HG03520 (cell line): ENCODE results near the gene ZNF266.

Experiments used
- ATAC-seq: cut with Tn5 transposase; IDR thresholded peaks from one replicate; pipeline ENCODE4 v1.9.1; 2021; ENCODE audit warnings: mild to moderate bottlenecking, moderate library complexity; ENCODE audit not compliant: unreplicated experiment

ZNF266 gene

DNA sequence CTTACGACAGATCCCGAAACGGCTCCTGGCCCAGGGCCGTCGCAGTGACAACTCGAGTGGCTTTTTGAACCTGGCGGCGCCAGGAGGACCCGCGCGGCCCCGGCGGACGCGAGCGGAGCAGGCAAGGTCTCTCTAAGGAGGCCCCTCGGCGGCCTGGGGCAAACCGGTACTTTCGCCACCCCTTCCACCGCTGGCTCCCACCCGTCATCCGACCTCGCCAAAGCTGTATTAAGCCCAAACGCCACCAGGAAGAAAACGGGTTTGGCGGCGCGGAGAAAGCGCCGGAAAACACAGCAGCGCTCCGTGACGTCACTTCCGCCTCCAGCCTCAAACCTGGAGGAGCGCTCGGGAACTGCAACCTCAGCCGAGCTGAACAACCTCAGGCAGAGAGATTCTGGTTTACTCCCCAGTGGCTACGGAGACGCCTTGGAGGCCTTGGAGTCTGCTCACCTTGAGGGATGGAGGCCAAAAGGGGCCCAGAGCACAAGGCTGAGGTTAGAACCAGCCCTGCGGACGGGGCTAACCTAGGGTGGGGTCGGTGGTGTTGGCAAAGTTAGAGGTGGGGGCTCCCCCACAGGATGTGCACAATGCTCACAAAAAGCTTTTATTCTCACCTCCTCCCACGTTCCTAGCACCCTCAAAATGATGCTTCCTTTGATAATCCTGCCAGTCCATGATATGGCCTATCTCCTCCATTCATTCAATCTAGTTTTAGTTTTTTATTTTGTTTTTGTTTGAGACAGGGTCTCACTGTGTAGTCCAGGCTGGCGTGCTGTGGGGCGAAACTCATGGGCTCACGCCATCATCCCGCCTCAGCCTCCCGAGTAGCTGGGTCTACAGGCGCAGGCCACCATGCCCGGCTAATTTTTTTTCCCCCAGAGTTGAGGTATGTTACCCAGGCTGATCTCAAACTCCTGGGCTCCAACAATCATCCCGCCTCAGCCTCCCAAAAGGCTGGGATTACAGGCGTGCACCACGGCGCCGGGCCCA lies at the start of gene ZNF266:
TSS of gene ZNF266 (minus strand) at position 295 of the 990 bp plus-strand sequence. CDS start 15,484 bp downstream, outside the sequence.
- ATAC-seq = peak; percentile 91

GRCh38 chr19:9485140-9485539 lies 49.8 kb upstream of the ZNF266 start:
- no peak for ATAC-seq

- ATAC-seq = no peak
Observed at GRCh38 chr19:9474975-9475374, 39.6 kb upstream of the ZNF266 start.

GRCh38 chr19:9467161-9467560 lies 31.8 kb upstream of the ZNF266 start:
- ATAC-seq = no peak

- no peak for ATAC-seq
Observed at GRCh38 chr19:9461938-9462337, 26.6 kb upstream of the ZNF266 start.

DNA sequence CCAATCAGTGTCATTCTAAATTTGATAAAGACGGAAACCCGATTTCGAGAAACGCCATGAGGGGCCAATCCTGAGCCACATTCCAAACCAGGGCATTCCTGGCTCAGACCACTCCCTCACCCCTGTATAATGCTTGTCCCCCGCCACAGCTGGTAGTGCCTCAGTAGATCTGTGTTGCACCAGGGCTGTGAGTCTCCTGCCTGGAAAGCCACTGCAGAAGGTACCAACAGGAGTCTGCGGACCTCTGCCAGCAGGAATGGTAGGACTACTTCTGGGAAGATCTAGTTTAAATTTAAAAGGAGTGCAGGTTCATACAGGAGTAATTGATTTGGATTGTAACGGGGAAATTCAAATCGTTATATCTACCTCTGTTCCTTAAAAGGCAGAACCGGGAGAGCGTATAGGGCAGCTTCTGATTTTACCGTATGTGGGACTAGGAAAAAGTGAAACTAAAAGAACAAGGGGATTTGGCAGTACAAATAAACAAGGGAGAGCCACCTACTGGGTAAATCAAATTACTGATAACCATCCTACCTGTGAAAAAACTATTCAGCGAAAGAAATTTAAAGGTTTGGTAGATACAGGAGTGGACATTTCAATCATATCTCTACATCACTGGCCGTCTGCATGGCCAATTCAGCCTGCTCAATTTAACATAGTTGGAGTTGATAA lies 20.8 kb upstream of the ZNF266 start:
- no peak for ATAC-seq

- no peak for ATAC-seq
Observed at GRCh38 chr19:9453953-9454352, 18.6 kb upstream of the ZNF266 start.

GRCh38 chr19:9445037-9445436 lies 9.7 kb upstream of the ZNF266 start:
- no peak for ATAC-seq

GRCh38 chr19:9436358-9436757 lies 985 bp upstream of the ZNF266 start:
- ATAC-seq = no peak

- ATAC-seq = no peak
Observed at GRCh38 chr19:9431475-9431874, 3.9 kb downstream of the ZNF266 start.

GRCh38 chr19:9430444-9430843 lies 4.9 kb downstream of the ZNF266 start:
- ATAC-seq = no peak

GRCh38 chr19:9427941-9428340 lies 7.4 kb downstream of the ZNF266 start:
- no peak for ATAC-seq

GRCh38 chr19:9413240-9413954 lies 22.0 kb downstream of the ZNF266 start:
- no peak for ATAC-seq

DNA sequence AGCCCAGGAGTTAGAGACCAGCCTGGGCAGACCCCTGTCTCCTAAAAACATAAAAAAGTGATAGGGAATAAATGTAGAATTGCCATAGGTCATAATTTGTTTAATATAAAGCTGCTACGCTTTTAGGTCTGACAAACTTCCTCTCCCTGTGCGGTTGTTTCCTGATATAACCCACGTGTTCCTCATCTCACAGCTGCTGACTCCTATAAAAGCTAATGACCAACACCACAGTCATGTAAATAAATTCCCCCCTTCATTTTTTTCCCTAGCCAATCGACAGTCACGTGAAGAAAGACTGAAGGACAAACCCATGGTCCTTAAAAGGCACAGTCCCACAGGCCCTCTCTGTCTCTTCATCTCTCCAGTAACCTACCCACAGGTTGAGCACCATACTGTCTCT lies 27.5 kb downstream of the ZNF266 start:
- no peak for ATAC-seq

GRCh38 chr19:9406798-9407352 lies 28.5 kb downstream of the ZNF266 start:
- ATAC-seq = no peak

GRCh38 chr19:9381361-9381785 lies 54.0 kb downstream of the ZNF266 start:
- no peak for ATAC-seq

DNA sequence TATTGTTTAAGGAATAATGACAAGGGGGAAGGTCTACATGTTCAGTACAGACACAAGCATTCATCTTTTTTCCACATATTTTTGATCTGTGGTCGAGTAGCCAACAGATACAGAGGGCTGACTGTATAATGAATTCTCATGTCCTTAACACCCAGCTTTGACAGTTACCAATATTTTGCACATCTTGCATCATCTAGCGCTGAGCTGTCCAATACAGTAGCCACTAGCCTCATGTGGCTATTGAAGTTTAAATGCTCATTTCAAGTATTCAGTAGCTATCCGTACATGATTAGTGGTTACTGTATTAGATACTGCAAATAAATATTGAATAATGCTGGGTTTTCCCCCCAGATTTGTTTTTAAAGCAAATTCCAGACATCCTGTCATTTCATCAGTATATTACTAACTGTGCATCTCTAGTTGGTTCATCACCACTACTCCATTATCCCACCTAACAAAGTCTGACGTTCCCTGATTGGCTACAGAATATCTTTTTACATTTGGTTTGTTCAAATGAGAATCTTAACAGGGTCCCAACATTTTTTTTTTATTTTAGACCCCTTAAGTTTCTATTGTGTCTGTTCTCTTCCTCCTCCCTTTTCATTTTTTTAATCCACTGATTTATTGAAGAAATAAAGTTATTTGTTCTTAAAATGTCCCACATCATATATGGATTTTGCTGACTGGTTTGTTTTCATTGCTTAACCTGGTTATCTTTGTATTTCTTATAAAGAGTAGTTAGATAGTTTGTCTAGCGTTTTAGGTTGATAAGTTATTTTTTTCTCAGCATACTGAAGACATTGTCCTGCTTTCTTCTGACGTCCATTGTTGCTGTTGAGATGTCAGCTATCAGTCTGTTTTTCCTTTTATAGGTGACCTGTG lies 64.4 kb downstream of the ZNF266 start:
- no peak for ATAC-seq

GRCh38 chr19:9362905-9363304 lies 72.5 kb downstream of the ZNF266 start, which contains the start of gene ZNF177:
Gene ZNF177, plus strand, starts transcription at chr19:9363013. Its CDS starts 15,299 bp downstream, at chr19:9378312.
- no peak for ATAC-seq
